ENCODE results near the gene SPATA31A3.
"Not testable (repeated sequence)": the region's sequence is repeated elsewhere in the genome, so short reads cannot be mapped to it uniquely, and the experiment has no call there.

SPATA31A3 gene

DNA sequence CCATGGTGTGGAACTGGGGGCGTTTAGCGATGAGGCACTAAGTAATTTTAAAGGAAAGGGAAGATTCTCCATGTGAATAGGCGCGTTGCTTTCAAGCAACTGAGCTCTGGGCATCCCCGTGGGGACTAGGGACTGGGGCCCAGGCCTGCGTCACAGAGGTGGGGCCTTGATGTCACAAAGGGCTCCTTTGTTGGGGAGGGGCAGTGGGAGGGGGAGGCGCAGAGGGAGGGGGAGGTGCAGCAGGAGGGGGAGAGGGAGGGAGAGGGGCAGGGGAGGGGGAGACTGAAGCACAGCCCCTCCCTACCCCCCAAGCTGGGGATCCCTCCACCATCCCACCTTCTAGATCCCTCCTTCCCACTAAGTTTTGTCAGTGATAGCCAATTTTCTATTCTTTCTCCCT lies at the start of gene SPATA31A3:
Gene SPATA31A3 (minus strand): TSS at position 101 of the 400 bp plus-strand sequence. CDS start 29 bp downstream, at position 72.
- not testable (repeated sequence) for DNase-seq

DNA sequence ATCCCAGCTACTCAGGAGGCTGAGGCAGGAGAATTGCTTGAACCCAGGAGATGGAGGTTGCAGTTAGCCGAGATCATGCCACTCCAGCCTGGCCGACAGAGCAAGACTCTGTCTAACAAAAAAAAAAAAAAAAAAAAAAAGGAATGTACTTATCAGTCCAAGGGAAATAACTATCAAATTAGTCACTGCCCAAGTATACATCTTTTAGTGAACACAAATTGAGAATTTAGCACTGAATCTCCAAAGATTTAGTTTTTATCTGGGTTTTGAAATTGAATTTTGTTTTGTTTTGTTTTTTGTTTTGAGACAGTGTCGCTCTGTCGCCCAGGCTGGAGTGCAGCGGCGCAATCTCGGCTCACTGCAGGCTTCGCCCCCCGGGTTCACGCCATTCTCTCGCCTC lies 39.8 kb downstream of the SPATA31A3 start:
- DNase-seq, result not testable (repeated sequence)

DNA sequence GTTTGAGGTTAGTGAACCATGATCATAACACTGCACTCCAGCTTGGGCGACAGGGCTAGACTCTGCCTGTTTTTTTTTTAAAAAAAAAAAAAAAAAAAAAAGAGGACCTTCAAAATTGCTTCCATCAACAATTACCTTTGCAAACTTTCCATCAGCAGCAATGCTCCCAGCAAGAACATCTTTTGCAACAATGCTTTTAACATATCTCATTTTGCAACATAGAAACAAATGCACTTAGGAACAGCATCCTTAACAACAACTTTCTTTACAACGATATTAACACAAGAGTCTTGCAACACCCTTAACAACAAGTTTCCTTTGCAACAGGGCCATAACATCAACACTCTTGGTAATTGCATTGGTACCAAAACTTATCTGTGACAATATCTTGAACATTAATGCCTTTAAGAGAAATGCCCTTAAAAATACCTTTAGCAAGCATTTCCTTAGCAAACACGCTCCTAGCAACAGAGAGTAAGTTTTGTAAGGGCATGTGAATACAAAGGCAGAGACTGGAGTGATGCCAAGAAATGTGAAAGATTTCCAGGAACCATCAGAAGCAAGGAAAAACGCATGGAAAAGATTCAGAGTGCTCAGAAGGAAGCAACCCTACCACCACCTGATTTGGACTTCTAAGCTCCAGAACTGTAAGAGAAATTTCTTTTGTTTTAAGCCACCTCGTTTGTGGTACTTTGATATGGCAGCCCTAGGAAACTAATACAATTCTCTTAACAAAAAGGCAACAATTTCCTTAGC lies 49.8 kb downstream of the SPATA31A3 start:
- not testable (repeated sequence) for DNase-seq

DNA sequence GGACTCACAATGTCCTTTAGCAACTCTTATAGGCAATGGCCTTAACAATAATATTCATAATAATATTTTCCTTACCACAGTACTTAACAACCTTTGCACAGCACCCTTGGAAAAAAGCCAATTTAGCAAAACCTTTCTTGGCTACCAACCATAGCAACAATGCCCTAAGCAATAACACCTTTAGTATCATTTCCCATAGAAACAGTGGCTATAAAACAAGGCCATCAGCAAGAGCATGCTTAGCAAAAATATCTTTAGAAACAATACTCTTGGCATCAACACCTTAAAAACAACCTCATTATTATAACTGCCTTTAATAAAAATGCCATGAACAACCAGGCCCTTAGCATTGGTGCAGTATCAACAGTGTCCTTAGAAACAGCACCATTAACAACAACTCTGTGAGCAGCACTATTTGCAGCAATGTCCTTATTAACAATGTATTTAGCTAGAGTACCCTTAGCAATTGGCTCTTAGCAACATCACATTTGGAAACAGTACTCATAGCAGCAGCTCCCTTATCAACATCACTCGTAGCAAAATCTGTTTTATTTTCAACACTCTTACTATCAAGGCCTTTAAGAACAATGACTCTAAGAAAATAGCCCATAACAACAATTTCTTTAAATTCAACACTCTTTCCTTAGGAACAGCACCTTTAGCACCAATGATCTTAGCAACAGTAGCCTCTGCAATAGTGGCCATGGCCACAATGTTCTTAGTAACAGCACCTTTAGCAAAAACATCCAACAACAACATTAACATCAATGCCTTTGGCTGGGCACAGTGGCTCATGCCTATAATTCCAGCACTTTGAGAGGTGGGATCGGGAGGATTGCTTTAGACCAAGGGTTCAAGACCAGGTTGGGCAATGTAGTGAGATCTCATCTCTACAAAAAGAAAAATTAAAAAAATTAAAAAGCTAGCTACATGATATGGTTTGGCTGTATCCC lies 52.2 kb downstream of the SPATA31A3 start:
- not testable (repeated sequence) for DNase-seq

DNA sequence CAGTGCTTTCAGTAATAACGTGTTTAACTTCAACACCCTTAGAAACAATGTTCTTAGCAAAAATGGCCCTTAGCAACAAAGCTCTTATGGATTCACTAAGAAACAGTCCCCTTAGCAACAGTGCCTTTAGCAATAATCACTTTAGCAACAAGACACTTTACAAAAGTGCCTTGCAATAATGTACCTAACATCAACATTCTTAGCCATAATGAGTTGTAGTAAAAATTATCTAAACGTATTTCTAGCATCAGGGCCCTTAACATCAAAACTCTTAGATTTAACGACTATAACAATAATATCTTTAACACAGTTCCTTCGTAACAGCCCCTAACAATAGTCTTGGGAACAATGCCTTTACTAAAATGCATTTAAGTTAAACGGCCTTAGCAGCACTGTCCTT lies 54.0 kb downstream of the SPATA31A3 start:
- not testable (repeated sequence) for DNase-seq

DNA sequence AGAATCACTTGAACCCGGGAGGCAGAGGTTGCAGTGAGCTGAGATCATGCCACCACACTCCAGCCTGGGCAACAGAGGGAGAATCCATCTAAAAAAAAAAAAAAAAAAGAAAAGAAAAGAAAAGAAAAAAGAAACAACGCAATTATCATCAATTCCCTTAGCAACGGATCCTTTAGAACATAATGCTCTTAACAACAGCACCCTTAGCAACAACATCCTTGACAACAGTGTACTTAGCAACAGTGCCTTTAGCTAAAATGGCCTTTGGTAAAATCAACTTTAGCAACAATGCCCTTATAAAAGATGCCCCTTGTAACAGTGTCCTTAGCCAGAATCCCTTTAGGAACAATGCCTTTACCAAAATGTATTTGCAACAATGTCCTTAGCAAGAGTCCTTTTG lies 54.7 kb downstream of the SPATA31A3 start:
- DNase-seq, result not testable (repeated sequence)
